SU-DHL-6 (cell line): ENCODE results near the gene OR4K5.
"Not testable (repeated sequence)": the region's sequence is repeated elsewhere in the genome, so short reads cannot be mapped to it uniquely, and the experiment has no call there.

Experiments
- H2AFZ ChIP-seq: fragments of 200-600 bp; sonication (generic); 2 replicates; pipeline ENCODE4 v1.6.1; 2014; ENCODE audit warnings: low read depth, mild to moderate bottlenecking, moderate library complexity, mixed read lengths, antibody characterized with exemption, low read length; ENCODE audit not compliant: severe bottlenecking
- H3F3A ChIP-seq: fragments of 200-600 bp; shearing (Covaris generic); 2 replicates; pipeline ENCODE4 v1.6.0; 2016; ENCODE audit warnings: antibody characterized with exemption, mild to moderate bottlenecking; ENCODE audit not compliant: insufficient read depth
- H3K27ac ChIP-seq: fragments of 200-600 bp; sonication (generic); 2 replicates; pipeline ENCODE4 v1.5.1; 2016; ENCODE audit warnings: low read depth, mild to moderate bottlenecking, low read length, moderate library complexity, mixed read lengths
- H3K27me3 ChIP-seq: fragments of 200-600 bp; sonication (generic), shearing (Covaris generic); 2 replicates; pipeline ENCODE4 v1.6.0; 2014; ENCODE audit warnings: mild to moderate bottlenecking, low read length
- H3K36me3 ChIP-seq: fragments of 200-600 bp; sonication (generic); 2 replicates; pipeline ENCODE4 v1.6.1; 2014; ENCODE audit warnings: mild to moderate bottlenecking, low read length, mixed read lengths
- H3K4me2 ChIP-seq: fragments of 300-600, 200-600 bp; shearing (Covaris generic), sonication (generic); 2 replicates; pipeline ENCODE4 v1.6.0; 2014; ENCODE audit warnings: low read length, low read depth, mild to moderate bottlenecking; ENCODE audit not compliant: poor library complexity, severe bottlenecking
- H3K4me3 ChIP-seq: fragments of 200-600 bp; sonication (generic); 2 replicates; pipeline ENCODE4 v1.5.1; 2014; ENCODE audit warnings: antibody characterized with exemption, low read length, mild to moderate bottlenecking, mixed read lengths; ENCODE audit not compliant: insufficient read depth, poor library complexity, severe bottlenecking
- H3K79me2 ChIP-seq: fragments of 200-600 bp; sonication (generic); 2 replicates; pipeline ENCODE4 v1.6.1; 2014; ENCODE audit warnings: mild to moderate bottlenecking, low read length, moderate library complexity; ENCODE audit not compliant: insufficient read depth
- H3K9ac ChIP-seq: fragments of 200-600 bp; sonication (generic); 2 replicates; pipeline ENCODE4 v1.7.0; 2014; ENCODE audit warnings: mild to moderate bottlenecking, low read length
- H3K9me2 ChIP-seq: fragments of 200-600 bp; sonication (generic); replicated peaks from 2 replicates; pipeline ENCODE4 v1.6.1; 2014; ENCODE audit warnings: low read length; ENCODE audit not compliant: insufficient read depth
- H3K9me3 ChIP-seq: fragments of 200-600 bp; sonication (generic); 2 replicates; pipeline ENCODE4 v1.6.1; 2014; ENCODE audit warnings: low read length, mixed read lengths; ENCODE audit not compliant: insufficient read depth
- H4K20me1 ChIP-seq: fragments of 200-600 bp; sonication (generic); 2 replicates; pipeline ENCODE4 v1.6.1; 2014; ENCODE audit warnings: low read depth, mild to moderate bottlenecking, antibody characterized with exemption, low read length, moderate library complexity, mixed read lengths
- EZH2phosphoT487 ChIP-seq: fragments of 200-600 bp; sonication (generic), shearing (Covaris generic); conservative IDR thresholded peaks from 2 replicates; pipeline ENCODE4 v1.6.1; 2018; ENCODE audit warnings: mild to moderate bottlenecking, antibody characterized with exemption, low read length, moderate library complexity, mixed read lengths
- TF ChIP-seq, protein P1 (sequence below): fragments of 200-600 bp; sonication (generic); IDR thresholded peaks from one replicate; pipeline ENCODE4 v1.5.1; 2017; ENCODE audit warnings: antibody characterized with exemption, mild to moderate bottlenecking, low read length, moderate library complexity; ENCODE audit not compliant: insufficient read depth, poor library complexity, severe bottlenecking

Gene OR4K5

DNA sequence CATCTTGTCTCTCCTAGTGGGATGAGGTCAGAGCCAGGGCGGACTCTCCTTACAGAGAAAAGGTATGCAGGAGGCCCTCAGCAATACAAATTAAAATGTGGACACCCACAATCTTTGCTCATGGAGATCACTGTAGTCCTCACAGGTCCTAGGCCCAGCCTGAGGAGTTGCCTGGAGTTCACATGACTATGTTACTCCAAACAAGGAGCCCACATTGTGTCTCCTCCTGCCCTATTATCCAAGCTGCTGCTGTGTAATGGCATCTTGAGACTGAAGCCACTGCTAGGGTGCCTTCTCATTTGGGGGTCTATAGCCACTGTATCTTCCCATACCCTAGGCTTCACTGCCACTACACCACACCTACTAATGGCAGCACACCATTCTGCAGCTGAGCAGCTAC, 21.3 kb downstream of the OR4K5 start:
- no peak overlapping the region for H3K27ac ChIP-seq
- H4K20me1 ChIP-seq: no peaks in the 10 kb centered on the region
- no peak overlapping the region for H2AFZ ChIP-seq
- H3K4me2 ChIP-seq: no peak overlapping the region
- no peaks in the 10 kb centered on the region for H3K79me2 ChIP-seq
- TF ChIP-seq, protein P1, sequence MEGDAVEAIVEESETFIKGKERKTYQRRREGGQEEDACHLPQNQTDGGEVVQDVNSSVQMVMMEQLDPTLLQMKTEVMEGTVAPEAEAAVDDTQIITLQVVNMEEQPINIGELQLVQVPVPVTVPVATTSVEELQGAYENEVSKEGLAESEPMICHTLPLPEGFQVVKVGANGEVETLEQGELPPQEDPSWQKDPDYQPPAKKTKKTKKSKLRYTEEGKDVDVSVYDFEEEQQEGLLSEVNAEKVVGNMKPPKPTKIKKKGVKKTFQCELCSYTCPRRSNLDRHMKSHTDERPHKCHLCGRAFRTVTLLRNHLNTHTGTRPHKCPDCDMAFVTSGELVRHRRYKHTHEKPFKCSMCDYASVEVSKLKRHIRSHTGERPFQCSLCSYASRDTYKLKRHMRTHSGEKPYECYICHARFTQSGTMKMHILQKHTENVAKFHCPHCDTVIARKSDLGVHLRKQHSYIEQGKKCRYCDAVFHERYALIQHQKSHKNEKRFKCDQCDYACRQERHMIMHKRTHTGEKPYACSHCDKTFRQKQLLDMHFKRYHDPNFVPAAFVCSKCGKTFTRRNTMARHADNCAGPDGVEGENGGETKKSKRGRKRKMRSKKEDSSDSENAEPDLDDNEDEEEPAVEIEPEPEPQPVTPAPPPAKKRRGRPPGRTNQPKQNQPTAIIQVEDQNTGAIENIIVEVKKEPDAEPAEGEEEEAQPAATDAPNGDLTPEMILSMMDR: no peak
- TF ChIP-seq EZH2phosphoT487: no peak
- H3K9me3 ChIP-seq: no peaks in the 10 kb centered on the region
- no peaks in the 10 kb centered on the region for H3K9me2 ChIP-seq
- H3K36me3 ChIP-seq: no peaks in the 10 kb centered on the region
- H3F3A ChIP-seq: no peaks in the 10 kb centered on the region
- no peaks in the 10 kb centered on the region for H3K27me3 ChIP-seq
- H3K9ac ChIP-seq: no peak overlapping the region
- H3K4me3 ChIP-seq: no peak overlapping the region

DNA sequence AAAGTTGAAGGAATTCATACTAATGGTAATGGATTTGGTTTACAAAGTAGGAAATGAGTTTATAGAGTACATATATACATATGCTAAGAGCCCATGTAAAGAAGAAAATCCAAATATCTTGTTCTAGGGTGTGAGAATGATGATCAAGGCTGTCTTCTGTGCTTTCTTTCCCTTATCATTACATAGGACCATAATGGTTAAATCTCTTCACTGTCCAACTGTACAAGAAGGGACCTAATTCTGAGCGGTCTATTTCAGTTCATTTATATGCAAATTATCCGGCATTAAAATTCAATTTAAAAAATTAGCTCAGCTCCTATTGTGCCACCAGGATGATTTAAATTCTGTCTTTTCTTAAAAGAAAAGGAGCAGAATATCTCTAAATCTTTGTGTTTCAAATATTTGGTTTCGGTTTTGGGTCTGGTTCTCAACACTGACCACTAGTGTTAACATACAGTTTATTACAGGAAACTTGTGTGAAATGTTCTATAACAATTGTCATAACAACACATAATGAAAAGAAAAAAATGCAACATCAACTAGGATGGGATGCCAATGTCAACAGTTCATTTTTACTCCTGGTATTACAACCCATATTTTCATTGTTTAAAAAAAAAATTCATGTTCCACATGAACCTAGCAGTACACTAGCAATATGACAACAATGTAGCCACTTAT, 27.1 kb downstream of the OR4K5 start:
- Histone ChIP-seq H3K4me3 (no peak overlapping the region), H3K36me3 (no peaks in the 10 kb centered on the region), H4K20me1 (no peaks in the 10 kb centered on the region), H2AFZ (no peak overlapping the region), H3K27me3 (no peaks in the 10 kb centered on the region), H3K27ac (no peak overlapping the region), H3F3A (no peaks in the 10 kb centered on the region), H3K9me2 (no peaks in the 10 kb centered on the region), H3K9ac (no peak overlapping the region), H3K4me2 (peak overlapping the region; percentile 15), H3K79me2 (no peaks in the 10 kb centered on the region), H3K9me3 (no peaks in the 10 kb centered on the region)
- no peak for TF ChIP-seq EZH2phosphoT487

DNA sequence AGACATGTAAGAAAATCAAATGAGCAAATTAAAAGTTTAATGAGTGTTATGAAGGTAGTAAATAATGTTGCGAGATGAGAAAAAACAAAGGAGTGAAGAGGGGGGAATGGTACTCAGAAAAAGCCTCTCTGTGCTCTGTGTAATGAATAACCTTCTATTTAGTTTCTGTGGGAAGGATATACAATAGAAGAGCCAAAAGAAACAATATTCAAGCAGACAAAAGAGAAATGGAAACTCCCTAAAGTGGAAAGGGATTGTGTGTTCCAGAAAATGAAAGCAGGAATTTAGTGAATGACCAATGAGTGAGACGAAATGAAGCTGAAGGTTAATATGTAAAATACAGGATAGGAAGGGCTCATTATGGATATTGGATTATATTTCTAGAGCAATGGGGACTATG, 28.8 kb downstream of the OR4K5 start:
- Histone ChIP-seq H3K4me3 (no peak overlapping the region), H3K27ac (no peak overlapping the region), H2AFZ (no peak overlapping the region), H3K9me2 (no peaks in the 10 kb centered on the region), H3K4me2 (no peak overlapping the region), H3K9ac (no peak overlapping the region), H4K20me1 (no peaks in the 10 kb centered on the region), H3F3A (no peaks in the 10 kb centered on the region), H3K27me3 (no peaks in the 10 kb centered on the region), H3K36me3 (no peaks in the 10 kb centered on the region; the same call in 1 of the 2 replicates), H3K79me2 (no peaks in the 10 kb centered on the region), H3K9me3 (no peaks in the 10 kb centered on the region)
- no peak for TF ChIP-seq EZH2phosphoT487
- TF ChIP-seq, protein P1: no peak

DNA sequence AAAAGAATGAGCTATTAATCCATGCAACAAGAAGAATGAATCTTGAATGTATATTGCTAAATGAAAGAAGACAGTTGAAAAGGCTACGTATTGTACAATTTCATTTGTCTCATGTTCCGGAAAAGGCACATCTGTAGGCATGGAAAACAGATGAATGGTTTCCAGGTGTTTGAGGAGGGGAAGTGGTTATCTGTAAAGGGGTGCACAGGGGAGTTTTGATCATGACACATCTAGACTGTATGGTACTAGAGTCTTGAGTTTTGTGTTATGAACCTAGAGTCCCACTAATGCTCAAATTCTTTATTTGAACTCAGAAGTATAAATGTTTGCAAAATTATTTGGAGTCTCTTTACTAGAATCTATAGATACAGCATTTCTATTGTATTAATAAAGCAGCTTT, 49.3 kb downstream of the OR4K5 start:
- H4K20me1 ChIP-seq, H3F3A ChIP-seq, H3K4me2 ChIP-seq, H2AFZ ChIP-seq, H3K9ac ChIP-seq, H3K36me3 ChIP-seq, H3K27me3 ChIP-seq, H3K27ac ChIP-seq, H3K9me2 ChIP-seq, H3K79me2 ChIP-seq, H3K4me3 ChIP-seq, H3K9me3 ChIP-seq: not testable (repeated sequence)
